PC-9 (cell line): Measurements from ENCODE around the gene DNAJC3.

Experiments
- CTCF ChIP-seq: fragments of 200-600 bp; sonication (generic); conservative IDR thresholded peaks from 2 replicates; pipeline ENCODE4 v1.6.1; 2017; ENCODE audit warnings: mixed run types, antibody characterized with exemption, mild to moderate bottlenecking, moderate library complexity
- EZH2 ChIP-seq: fragments of 200-600 bp; sonication (generic); IDR thresholded peaks from 2 replicates; pipeline ENCODE4 v1.8.0; 2017; ENCODE audit warnings: antibody characterized with exemption, low read depth

GRCh38 chr13:95784161-95784899 lies 107.4 kb downstream of the DNAJC3 start:
- no peak for TF ChIP-seq CTCF
- no peak for TF ChIP-seq EZH2
